HCEC 1CT (cell line): ENCODE results near the gene AKR1B15.
A peak's percentile ranks its signal among the peaks of the same experiment; 100 is the strongest.
"Not testable (repeated sequence)": the region's sequence is repeated elsewhere in the genome, so short reads cannot be mapped to it uniquely, and the experiment has no call there.

Experiments used
- DNase-seq: peaks from one replicate; pipeline ENCODE4 v3.0.0-alpha.2; 2017

AKR1B15 gene

DNA sequence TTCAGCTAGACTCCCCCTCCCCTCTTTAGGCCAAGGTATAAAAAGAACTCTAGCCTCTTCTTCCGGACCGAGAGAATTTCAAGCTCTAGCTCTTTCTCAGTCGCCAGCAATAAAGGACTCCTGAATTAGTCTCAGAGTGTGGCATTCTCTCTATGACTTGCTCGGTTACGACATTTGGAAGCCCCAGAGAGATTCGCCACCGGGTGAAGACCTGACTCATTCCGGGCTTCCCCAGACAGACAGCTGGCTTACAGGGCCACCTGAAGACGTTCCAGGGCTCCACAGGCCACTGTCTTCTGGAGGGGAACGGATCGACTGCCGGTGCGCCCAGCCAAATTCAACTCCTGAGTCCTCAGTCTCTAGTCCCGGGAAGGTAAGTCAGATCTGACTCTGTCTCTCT, at the start of gene AKR1B15:
AKR1B15 (plus strand) TSS at position 234 of the 400 bp plus-strand sequence. CDS start 15,510 bp downstream, outside the sequence.
- DNase-seq = peak; percentile 26

DNA sequence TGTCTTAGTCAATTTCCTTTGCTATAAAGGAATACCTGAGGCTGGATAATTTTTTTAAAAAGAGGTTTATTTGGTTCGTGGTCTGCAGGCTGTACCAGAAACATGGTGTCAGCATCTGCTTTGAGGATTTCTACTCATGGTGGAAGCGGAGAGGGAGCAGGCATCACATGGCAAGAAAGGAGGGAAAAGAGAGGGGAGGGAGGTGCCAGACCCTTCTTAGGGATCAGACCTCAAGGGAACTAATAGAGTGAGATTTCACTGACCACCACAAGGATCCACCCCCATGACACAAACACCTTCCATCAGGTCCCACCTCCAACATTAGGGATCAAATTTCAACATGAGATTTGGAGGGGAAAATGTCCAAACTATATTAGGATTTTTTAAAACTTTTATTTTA, 48.5 kb upstream of the AKR1B15 start:
- DNase-seq = no peak

DNA sequence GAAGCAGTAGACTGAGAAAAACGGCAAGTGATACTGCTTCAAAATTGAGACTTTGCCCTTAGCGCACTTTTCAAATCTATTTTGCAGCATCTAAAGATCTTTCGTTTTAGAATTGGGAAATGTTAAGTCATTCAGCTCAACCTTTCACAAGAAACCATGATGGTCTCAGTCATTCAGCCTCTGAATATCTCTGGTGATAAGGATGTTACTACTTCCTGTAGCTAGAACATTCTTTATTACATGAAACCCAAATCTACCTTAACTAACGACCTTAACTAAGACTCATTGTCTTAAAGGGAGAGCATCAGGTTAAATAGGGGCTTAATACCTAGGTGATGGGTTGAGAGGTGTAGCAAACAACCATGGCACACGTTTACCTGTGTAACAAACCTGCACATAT, 47.9 kb upstream of the AKR1B15 start:
- DNase-seq = no peak

DNA sequence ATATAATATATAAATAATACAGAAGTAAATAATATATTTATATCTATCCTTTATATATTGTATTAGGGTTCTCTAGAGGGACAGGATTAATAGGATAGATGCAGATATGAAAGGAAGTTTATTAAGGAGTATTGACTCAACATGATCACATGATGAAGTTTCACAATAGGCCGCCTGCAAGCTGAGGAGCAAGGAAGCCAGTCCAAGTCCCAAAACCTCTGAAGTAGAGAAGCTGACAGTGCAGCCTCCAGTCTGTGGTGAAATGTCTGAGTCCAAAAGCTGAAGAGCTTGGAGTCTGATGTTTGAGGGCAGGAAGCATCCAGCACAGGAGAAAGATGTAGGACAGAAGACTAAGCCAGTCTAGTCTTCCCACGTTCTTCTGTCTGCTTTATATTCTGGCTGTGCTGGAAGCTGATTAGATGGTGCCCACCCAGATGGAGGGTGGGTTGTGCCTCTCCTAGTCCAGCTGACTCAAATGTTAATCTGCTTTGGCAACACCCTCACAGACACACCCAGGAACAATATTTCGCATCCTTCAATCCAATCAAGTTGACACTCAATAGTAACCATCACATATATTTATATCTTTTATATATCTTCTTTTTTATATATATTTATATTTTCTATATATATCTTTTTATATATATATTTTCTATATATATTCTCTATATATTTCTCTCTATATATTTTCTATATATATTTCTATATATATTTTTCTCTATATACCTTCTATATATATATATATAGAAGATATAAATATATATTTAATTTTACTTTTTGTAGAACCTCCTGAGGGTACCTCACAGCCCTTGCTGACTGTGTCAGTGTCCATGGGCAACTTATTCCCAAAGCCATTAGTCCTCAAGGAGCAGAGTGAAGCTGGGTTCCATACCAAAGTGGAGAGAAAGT, 46.2 kb upstream of the AKR1B15 start:
- peak; percentile 80 for DNase-seq

DNA sequence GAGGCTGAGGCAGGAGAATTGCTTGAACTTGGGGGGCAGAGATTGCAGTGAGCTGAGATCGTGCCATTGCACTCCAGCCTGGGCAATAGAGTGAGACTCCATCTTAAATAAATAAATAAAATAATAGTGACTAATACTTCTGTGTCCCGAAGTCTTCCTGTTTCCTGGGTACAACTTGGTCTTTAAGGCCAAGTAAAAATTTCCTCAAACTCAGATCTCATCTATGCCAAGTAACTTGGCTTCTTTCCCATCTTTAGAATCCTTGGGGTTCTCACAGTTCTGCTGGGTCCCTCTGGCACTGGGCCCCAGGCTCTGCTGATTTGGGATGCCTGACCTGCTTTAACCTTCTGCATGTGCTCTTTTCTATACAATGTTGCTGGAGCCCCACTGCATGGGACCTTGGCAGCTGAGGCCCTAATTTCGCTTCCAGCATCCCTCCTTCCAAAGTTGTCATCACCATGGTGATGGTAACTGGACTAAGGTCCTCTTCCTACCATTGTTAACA, 44.2 kb upstream of the AKR1B15 start:
- peak; percentile 45 for DNase-seq

DNA sequence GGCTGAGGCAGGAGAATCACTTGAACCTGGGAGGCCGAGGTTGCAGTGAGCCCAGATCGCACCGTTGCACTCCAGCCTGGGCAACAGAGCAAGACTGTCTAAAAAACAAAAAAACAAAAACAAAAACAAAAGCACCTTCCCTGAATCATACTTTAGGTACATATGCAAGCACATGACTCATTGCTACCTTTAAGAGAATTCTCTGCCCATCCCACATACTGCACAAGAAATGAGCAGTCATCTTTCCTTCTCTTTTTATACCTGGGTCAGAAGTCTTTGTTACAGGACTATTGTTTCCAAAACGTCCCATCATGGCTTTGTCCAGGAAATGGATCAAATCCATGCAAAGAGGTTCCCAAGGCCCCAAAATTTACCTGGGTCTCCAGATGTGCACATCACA, 43.1 kb upstream of the AKR1B15 start:
- no peak for DNase-seq

DNA sequence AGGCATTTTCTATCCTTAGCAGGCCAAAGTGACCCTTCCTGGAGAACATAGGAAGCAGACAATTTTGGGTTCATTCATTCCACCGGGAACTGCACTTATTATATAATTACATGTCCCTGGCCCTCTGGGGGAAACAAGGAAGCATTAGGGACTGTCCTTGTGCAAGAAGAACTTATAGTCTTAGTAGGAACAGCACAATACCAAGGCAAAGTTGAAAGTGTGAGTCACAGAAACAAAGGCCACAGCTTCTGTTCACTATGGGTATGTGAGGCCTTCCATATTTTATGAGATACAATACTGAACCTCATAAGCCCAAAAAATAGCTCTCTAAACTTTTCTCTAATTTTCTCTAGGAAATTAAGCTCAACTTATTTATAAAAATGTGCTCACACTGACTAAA, 39.9 kb upstream of the AKR1B15 start:
- DNase-seq = no peak

DNA sequence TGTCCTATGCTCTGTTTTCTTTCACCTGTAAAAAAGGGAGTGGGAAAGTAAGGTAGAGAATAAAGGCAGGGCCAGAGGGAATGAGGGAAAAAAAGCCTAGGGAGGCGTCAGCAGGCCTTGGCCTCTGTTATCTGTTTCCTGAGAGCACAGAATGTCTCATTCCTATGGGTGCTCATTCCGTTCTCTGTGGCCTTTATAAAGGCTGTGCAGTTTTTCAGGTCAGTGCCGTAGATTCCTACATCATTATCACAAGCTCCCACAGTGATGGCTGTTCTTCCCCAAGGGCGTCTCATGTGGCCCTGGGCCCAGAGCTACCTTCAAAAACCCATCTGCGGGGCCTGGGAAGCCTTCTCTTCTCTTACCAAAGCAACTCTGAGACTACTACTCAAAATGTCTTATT, 38.3 kb upstream of the AKR1B15 start:
- no peak for DNase-seq

DNA sequence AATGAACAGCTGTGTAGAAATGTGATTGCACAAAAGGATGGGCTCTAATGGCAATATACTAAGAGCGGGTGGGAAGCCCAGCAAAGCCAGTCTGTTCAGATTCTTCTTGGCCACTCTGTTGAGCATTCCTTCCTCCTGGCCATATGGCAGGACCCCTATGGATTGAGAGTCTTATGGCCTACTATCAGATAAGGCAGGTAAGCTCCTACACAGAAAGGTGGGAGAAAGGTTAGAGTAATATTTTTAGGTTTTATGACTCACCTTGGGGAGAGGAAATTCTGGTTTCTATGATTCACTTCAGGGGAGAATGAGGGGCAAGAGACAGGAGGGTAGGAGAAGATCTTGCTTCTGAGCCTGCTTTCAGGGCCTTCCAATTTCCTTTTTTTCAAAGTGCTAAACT, 36.6 kb upstream of the AKR1B15 start:
- DNase-seq = no peak

DNA sequence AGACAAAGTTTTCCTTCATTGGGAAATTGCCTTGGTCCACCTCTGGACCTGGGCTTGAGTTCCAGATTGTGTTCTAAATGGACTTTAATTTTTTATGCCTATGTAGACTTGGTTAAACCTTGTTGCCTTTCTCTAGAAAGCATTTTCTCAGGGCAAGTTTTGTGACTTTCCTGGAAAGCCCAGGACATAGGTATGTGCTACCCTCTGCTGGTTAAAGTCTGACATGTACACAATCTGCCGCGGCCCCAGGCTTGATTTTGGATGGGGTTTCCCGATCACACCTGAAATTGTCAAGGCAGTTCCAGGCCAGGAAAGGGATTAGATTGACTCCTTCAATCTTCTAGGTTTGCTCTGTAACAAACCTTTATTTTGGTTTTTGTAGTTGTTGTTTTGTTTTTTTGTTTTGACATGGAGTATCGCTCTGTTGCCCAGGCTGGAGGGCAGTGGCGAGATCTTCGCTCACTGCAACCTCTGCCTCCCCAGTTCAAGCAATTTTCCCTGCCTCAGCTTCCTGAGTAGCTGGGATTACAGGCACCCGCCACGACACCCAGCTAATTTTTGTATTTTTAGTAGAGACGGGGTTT, 35.6 kb upstream of the AKR1B15 start:
- DNase-seq = peak; percentile 59

DNA sequence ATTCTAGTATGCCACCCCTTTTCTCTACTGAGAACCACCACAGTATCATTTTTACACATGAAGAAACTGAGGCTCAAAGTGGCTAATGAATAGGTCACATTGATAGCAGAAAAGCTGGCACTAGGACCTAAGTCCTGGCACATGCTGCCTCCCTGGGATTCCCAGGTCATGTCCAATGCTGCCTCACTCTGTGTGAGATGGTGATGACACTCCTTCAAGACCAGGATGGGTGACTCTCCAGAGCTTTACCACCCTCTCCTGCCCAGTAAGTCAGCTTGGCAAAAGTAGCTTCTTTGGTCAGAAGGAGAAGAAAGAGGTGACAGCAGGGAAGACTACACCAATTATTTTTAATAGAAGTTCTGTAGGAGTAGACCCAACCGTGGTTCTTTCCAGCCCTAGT, 34.8 kb upstream of the AKR1B15 start:
- DNase-seq = no peak

DNA sequence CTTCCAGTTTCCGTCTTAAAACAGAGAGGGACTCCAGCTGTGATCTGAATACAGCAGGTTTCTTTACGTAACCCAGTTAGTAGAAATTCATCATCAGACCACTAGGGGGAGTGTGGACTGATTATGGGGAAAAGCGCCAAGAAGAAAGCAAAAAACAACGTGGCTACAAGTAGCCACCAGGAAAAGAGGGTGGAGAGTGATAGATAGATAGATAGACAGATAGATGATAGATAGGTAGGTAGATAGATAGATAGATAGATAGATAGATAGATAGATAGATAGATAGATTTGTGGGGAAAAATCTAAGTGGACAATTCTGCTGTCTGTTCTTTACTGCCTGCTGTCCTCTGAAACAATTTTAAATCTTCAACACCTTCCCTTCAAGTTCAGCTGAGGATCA, 34.2 kb upstream of the AKR1B15 start:
- peak; percentile 81 for DNase-seq

DNA sequence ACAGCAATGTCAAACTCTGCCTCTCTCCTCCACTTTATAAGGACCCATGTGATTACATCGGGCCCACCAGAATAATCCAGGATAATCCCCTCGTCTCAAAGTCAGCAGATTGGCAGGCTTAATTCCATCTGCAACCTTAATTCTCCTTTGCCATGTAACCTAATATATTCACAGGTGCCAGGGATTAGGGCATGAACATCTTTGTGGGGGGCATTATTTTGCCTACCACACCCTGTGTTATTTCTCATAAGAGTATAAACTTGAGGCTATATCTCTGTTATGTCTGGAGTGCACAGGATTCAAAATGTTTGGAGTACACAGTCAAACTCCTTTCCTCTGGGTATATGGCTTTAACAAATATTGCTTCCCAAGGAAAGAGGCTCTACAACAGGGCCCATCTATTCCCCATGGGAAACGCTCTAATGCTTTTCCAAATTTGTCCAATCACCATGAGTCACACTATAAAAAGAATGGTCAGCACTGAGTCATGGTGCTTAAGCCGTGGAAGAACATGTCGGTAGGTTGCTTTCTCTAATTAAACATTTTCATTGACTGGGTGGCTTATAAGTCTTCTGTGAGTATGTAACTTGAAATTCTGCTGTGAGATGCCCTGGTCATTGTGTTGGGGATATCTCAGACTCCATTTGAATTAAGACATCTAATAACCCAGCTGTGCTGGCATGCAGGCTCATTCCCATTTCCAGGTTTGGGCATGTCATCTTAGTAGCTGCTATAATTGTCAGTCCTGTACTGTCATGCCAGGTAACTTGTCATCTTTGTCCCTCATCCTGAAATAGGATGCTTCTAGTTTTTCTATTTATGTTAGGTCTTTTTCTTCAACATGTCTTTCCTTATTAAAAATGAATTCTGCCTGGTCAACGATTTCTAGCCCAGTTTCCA, 33.1 kb upstream of the AKR1B15 start:
- DNase-seq = peak; percentile 94

DNA sequence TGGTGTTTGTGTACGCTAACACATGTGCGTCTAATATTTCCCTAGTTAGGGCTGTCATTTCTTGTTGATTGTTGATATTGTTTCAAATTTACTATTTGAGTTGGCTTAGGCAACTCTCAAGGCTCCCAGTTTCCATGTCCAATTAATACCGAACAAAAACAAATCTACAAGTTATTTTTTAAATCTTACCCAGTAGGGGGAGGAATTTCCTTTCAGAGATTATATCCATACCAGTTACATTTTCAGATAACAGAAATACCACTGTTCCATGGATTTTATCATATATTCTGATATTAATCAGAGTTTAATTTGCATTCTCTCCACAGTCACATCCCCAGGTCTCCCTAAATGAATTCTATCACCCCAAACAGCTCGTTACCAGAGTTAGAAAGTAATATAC, 28.8 kb upstream of the AKR1B15 start:
- peak; percentile 13 for DNase-seq

DNA sequence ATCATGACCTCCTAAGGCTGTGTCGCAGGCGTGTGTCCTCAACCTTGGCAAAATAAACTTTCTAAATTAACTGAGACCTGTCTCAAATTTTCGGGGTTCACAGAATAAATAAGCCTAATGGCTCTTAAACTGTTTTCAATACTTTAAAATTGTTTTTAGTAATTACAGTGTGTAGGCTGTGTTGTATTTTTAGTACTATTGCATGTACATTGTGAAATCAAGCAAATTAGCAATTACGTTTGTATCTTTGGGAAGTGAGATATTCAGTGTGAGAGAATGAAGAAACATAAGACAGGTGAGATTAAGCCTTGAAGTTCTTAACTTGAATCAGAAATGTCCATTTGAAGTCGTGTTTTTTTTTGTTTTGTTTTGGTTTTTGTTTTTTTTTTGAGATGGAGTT, 26.3 kb upstream of the AKR1B15 start:
- no peak for DNase-seq

DNA sequence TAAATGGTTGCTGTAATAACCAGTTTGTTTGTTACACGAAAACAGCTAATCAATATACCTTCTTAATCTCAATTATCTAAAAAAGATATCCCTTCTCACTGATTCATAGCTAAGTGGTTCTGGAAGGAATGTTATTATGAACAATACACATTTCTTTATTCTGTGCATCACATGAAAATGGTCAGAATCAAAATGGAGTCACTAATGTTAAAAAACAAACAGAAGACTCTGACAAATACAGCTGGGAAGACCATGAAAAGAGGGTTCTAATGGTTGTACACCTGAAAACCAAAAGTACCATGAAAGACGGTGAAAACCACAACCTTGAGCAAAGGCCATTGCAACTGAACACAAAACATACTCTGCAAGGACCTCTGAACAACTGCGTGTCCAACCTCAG, 23.5 kb upstream of the AKR1B15 start:
- not testable (repeated sequence) for DNase-seq

DNA sequence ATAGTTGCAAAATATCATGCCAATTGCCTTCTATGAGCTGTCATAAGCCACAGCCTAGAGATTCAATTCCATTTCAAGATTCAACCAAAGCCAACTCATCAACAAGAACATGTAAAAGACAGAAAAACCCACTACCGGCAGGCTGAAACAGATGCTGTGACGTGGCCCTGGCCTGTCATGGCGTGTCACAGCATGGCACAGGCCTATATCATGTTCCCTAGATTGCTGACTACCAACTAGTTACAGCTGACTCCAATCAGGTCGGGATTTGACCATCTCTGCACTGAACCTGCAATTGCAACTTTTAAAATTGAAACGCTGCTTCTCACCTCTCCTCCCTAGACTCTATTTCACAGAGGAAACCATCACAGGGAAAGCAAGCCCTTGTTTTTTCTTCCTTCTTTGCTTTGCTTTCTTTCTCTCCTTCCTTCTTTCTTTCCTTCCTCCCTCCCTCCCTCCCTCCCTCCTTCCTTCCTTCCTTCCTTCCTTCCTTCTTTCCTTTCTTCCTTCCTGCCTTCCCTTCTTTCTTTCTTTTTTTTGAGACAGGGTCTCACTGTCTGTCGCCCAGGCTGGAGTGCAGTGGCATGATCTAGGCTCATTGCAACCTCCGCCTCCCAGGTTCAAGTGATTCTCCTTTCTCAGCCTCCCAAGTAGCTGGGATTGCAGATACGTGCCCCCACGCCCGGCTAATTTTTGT, 22.2 kb upstream of the AKR1B15 start:
- DNase-seq = not testable (repeated sequence)

DNA sequence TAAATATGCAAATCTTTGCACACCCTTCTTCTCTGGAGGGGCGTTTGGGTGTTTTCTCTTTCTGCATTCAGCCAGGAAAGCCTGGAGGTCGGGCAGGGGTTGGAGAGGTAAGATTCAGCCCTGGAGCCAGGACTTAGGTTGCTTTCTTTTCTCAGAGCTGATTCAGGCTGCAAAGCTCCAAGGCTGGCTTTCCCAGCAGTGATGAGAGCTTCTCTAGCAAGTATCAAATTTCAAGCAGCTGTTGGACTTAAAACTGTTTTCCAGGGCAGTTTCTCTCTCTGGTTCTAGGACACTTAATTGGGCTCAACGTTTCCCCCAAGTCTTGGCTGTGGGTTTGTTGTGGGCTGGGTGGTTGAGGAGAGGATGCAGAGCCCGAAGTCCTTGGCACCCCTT, 20.9 kb upstream of the AKR1B15 start:
- peak; percentile 62 for DNase-seq

DNA sequence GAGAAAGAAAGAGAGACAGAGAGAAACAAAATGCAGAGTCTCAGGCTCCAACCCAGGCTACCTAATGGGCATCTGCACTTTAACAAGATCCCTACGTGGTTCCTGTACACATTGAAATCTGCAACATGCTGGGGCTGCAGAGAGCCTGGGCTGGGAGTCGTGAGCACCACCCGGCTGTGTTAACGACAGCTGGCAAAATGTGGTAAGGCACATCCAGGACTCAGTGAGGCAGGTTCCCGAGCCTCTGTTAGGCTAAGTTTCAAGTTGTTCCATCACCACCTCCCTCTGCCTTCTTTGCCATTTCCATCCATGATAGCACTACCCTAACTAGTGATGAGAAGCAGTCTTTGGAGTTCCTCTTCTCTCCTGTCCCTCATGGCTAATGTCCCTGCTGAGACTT, 20.2 kb upstream of the AKR1B15 start:
- no peak for DNase-seq

DNA sequence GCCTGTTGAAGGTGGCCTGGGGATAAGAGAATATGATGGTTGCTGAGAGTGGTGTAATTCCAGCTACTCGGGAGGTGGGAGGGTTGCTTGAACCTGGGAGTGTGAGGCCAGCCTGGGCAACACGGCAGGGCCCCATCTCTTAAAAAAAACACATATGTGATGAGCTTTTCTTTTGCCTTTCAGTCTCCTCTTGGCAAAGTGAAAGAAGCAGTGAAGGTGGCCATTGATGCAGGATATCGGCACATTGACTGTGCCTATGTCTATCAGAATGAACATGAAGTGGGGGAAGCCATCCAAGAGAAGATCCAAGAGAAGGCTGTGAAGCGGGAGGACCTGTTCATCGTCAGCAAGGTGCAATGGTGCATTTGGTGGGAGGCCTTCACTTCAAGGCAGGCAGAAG, 18.4 kb upstream of the AKR1B15 start:
- no peak for DNase-seq

DNA sequence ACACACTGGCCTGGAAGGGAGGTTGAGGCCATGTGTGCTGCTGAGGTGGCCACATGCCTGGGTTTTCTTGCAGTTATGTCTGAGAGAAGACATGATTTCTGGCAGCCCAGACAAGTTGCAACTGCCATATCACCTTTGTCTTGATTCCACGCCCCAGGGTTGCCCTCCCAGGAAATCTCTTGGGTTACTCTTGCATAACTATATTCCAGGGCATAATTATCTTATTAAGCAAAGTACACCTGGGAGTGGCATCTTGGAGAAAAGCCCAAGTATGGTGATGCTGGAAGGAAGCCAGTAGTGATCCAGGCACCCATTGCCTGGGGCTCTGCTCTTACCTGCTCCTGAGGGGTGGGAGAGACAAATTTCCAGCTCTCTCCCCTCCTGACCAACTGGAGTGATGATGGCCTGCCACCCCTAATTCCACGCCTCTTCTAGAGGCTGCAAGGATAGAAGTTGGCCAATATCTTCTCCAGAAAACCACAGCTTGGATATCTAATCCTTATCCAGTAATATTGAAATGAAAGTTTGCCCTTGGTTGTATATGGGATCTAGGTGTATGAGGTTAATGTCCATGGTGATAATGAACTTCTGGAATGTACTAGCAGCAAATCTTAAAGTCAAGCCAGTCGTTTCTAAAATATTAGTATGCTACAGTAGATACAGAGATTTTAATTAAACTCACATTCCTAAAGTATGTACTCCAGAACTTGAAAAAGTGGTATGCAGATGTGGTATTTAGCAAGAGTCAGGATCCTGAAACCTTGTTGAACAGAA, 16.5 kb upstream of the AKR1B15 start:
- DNase-seq = no peak

DNA sequence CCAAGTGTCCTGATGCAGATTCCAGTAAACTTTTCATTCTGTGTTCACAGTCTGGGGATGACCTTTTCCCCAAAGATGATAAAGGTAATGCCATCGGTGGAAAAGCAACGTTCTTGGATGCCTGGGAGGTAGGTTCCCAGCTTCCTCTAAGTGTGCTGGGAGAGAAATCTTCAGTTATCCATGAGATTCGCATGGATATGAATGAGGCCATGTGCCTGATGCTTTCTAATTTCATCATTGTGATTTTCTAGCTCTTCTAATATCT, 16.0 kb upstream of the AKR1B15 start:
- DNase-seq = no peak
